HepG2 (cell line): ENCODE measurements around the gene AP1S3. TPM values are rescaled to one million over a fixed set of nuclear protein-coding genes. Genes with fewer than 3 reads are reported as not detected.

ENCODE experiments used
- ATAC-seq: fragments of 200-7000 bp; cut with Tn5 transposase; 3 replicates; pipeline ENCODE4 v1.9.1; 2020; ENCODE audit warnings: mild to moderate bottlenecking, moderate library complexity
- BruUV-seq: library from RNA; stranded (reverse); fragments of 400-500 nt; replicated peaks from 2 replicates; lab custom pipeline; 2021; lab: Mats Ljungman, UMichigan
- CTCF ChIA-PET: fragments of 300-600 bp; formaldehyde crosslinking; extraction: SDS; loops from one replicate; lab custom pipeline; 2021; ENCODE audit warnings: low total read pairs, inconsistent platforms, low intra/inter-chr PET ratio; lab: Yijun Ruan, JAX
- POLR2A ChIA-PET: fragments of 350-600 bp; sonication (Branson Sonifier 250); formaldehyde crosslinking; loops from one replicate; lab custom pipeline; 2020; ENCODE audit warnings: antibody characterized with exemption, inconsistent platforms; lab: Yijun Ruan, JAX
- DNase-seq: peaks from one replicate; pipeline ENCODE4 v3.0.0-alpha.2; 2015; ENCODE audit warnings: low spot score
- FAIRE-seq: peaks from 3 replicates; lab custom pipeline; 2011; peaks lifted over from hg19 to GRCh38; lab: Jason Lieb, UNC
- H2AFZ ChIP-seq: one replicate; pipeline ENCODE4 v1.6.1; 2011; ENCODE audit warnings: low read length, inconsistent platforms
- H3K27ac ChIP-seq: fragments of 300-600 bp; 3 replicates; pipeline ENCODE4 v1.8.0; 2011; ENCODE audit warnings: mixed run types, mild to moderate bottlenecking, mixed read lengths, low read length, inconsistent platforms; ENCODE audit not compliant: insufficient read depth; ENCODE audit errors: extremely low read length
- H3K27me3 ChIP-seq, 2 experiments: fragments of 200-600 bp in 1 of 2; 2 replicates in 1 of 2; 3 replicates in 1 of 2; pipeline versions ENCODE4 v1.6.0 to v1.8.0; 2011; ENCODE audit warnings: low read length in 2 of 2, mild to moderate bottlenecking in 2 of 2, moderate library complexity in 2 of 2, inconsistent platforms in 1 of 2; ENCODE audit not compliant: insufficient read depth in 2 of 2, control insufficient read depth in 1 of 2
- H3K36me3 ChIP-seq, 2 experiments: fragments of 200-600 bp in 1 of 2; replicated peaks in 1 of 2; 2 replicates in 1 of 2; 3 replicates in 1 of 2; pipeline versions ENCODE4 v1.5.1 to v1.8.0; 2011; ENCODE audit warnings: low read length in 2 of 2, inconsistent platforms in 1 of 2; ENCODE audit not compliant: insufficient read depth in 2 of 2, control insufficient read depth in 1 of 2
- H3K4me1 ChIP-seq: 2 replicates; pipeline ENCODE4 v1.5.1; 2012; ENCODE audit warnings: low read length, inconsistent platforms; ENCODE audit not compliant: insufficient read depth
- H3K4me2 ChIP-seq: 2 replicates; pipeline ENCODE4 v1.6.0; 2011; ENCODE audit warnings: low read depth, low read length, inconsistent platforms
- H3K4me3 ChIP-seq, 3 experiments: fragments of 200-600 bp in 1 of 3; sonication (generic), shearing (Covaris generic) in 1 of 3; replicated peaks in 1 of 3; 2 replicates each; pipeline ENCODE4 v1.5.1; 2011 to 2016; ENCODE audit warnings: low read length in 3 of 3, inconsistent platforms in 2 of 3, low read depth in 2 of 3, mild to moderate bottlenecking in 2 of 3, control low read depth in 1 of 3, mixed read lengths in 1 of 3; ENCODE audit not compliant: insufficient read depth in 1 of 3
- H3K79me2 ChIP-seq: one replicate; pipeline ENCODE4 v1.6.1; 2011; ENCODE audit warnings: low read length, inconsistent platforms; ENCODE audit not compliant: insufficient read depth
- H3K9ac ChIP-seq: 2 replicates; pipeline ENCODE4 v1.6.0; 2011; ENCODE audit warnings: mild to moderate bottlenecking, low read depth, low read length, inconsistent platforms; ENCODE audit not compliant: insufficient read depth
- H3K9me3 ChIP-seq: 2 replicates; pipeline ENCODE4 v1.5.1; 2012; ENCODE audit warnings: mild to moderate bottlenecking, low read length
- H4K20me1 ChIP-seq: 2 replicates; pipeline ENCODE4 v1.6.0; 2011; ENCODE audit warnings: inconsistent platforms, mild to moderate bottlenecking, low read length, moderate library complexity; ENCODE audit not compliant: insufficient read depth
- AGO2 ChIP-seq: fragments of 200-400 bp; formaldehyde crosslinking; optimal IDR thresholded peaks from 2 replicates; pipeline ENCODE3; 2017; ENCODE audit warnings: mild to moderate bottlenecking, low read depth, low read length, moderate library complexity
- CTCF ChIP-seq: sonication (generic); formaldehyde crosslinking; IDR thresholded peaks from 2 replicates; pipeline ENCODE4 v1.5.0; 2020; ENCODE audit warnings: mild to moderate bottlenecking, missing genetic modification reagents, moderate library complexity
- GABPA ChIP-seq, 2 experiments: IDR thresholded peaks; 2 replicates each; pipeline ENCODE4 v1.6.1; 2011 to 2016; ENCODE audit warnings: low read depth in 2 of 2, low read length in 1 of 2, missing biosample characterization in 1 of 2, missing genetic modification characterization in 1 of 2
- MAFK ChIP-seq, 2 experiments: IDR thresholded peaks in 1 of 2; conservative IDR thresholded peaks in 1 of 2; 2 replicates each; pipeline ENCODE4 v1.6.1; 2011; ENCODE audit warnings: improper control_type of control experiment in 2 of 2, low read length in 2 of 2
- MIXL1 ChIP-seq: IDR thresholded peaks from 2 replicates; pipeline ENCODE4 v1.6.1; 2016
- RAD21 ChIP-seq: fragments of 450-650 bp; formaldehyde crosslinking; IDR thresholded peaks from 2 replicates; pipeline ENCODE4 v1.5.0; 2020; ENCODE audit warnings: mild to moderate bottlenecking
- SMC3 ChIP-seq: IDR thresholded peaks from 2 replicates; pipeline ENCODE4 v1.6.1; 2011; ENCODE audit warnings: low read length, improper control_type of control experiment
- STAG1 ChIP-seq: sonication (generic); formaldehyde crosslinking; IDR thresholded peaks from 2 replicates; pipeline ENCODE4 v1.4.0; 2020; ENCODE audit warnings: missing genetic modification reagents
- ZFP36L1 ChIP-seq: sonication (generic); formaldehyde crosslinking; IDR thresholded peaks from 2 replicates; pipeline ENCODE4 v1.8.0; 2022; ENCODE audit warnings: mild to moderate bottlenecking, missing genetic modification reagents, moderate library complexity
- ZNF75D ChIP-seq: sonication (generic); formaldehyde crosslinking; IDR thresholded peaks from 2 replicates; pipeline ENCODE4 v1.8.1; 2023; ENCODE audit warnings: missing genetic modification reagents, mild to moderate bottlenecking, borderline replicate concordance
- WGBS: methylation state at CpG from one replicate; pipeline ENCODE4 v1.1.6; 2017; ENCODE audit warnings: low lambda C conversion rate; 5-methylcytosine and 5-hydroxymethylcytosine counted together
- in situ Hi-C: cut with HindIII; loops from 2 replicates; pipeline ENCODE4 v1.10.0; 2017; ENCODE audit warnings: low pct_unique_long_range_greater_than_20kb; ENCODE audit not compliant: extremely low pct_ligation_motif_present
- intact Hi-C: fragments of 100-400 bp; cut with micrococcal nuclease; formaldehyde crosslinking; loops from one replicate; pipeline ENCODE4 v1.10.0; 2022; ENCODE audit not compliant: unreplicated experiment
- polyA plus RNA-seq, 8 experiments: library from polyadenylated mRNA; depleted of rRNA in 3 of 8; stranded (reverse) in 7 of 8; unstranded in 1 of 8; fragments of >200 nt; fragmentation: Illumina TruSeq in 4 of 8; extraction: Trizol in 4 of 8; gene quantifications; 2 replicates each; pipeline versions ENCODE4 v1.2.1 to v1.2.3, GENCODE V29; 2011 to 2016; ENCODE audit warnings: low read depth in 4 of 8, missing spikeins in 1 of 8, mixed read lengths in 1 of 8; ENCODE audit not compliant: insufficient read depth in 1 of 8
- total RNA-seq, 5 experiments: library from RNA; depleted of rRNA; stranded (reverse); fragments of >200 nt; fragmentation: Illumina TruSeq; extraction: Trizol; gene quantifications; 2 replicates each; pipeline ENCODE4 v1.2.3, GENCODE V29; 2016; ENCODE audit warnings: low read depth in 1 of 5

Gene AP1S3
- total and polyA plus RNA-seq, 2 of the 13 experiments (the other 11 are each of a cell fraction or from before 2014, with no cell fraction given) = 3.0 to 16.3 TPM

- Histone ChIP-seq H3K9ac (no peak overlapping the region), H3K9me3 (no peaks in the 10 kb centered on the region), H3K36me3 (no peaks in the 10 kb centered on the region)
- CTCF ChIA-PET = interaction anchor here (0.8 to 2.0 kb wide), 6 partner anchors 18 to 826 kb away, joined by 3 to 22 read pairs (median 6); no protein-coding TSS in a partner anchor
- ATAC-seq = peak; percentile 87
- TF ChIP-seq AGO2 (no peak), ZNF75D (CRISPR knock-in tag) (no peak), MAFK (conservative IDR thresholded peaks at IDR 0.05 in 1 of 2, IDR thresholded peaks at IDR 0.05 in 1 of 2; ENCODE audit: low read length in 2 of 2) (no peak), RAD21 (CRISPR knock-in tag) (peak; percentile 75), CTCF (CRISPR knock-in tag) (peak; percentile 77), ZFP36L1 (CRISPR knock-in tag) (no peak), MIXL1 (CRISPR knock-in tag) (0 out of 2 replicates have a peak, but pooled peaks have one; percentile 29), STAG1 (CRISPR knock-in tag) (peak; percentile 92), GABPA (IDR thresholded peaks at IDR 0.05; ENCODE audit: low read depth, low read length) (no peak), GABPA (CRISPR knock-in tag; IDR thresholded peaks at IDR 0.05; ENCODE audit: low read depth) (no peak), SMC3 (peak; percentile 91)
- TF ChIP-seq, all 625 proteins: peak for 5
- H4K20me1 ChIP-seq = no peaks in the 10 kb centered on the region
- H3K27me3 ChIP-seq = no peaks in the 10 kb centered on the region
- peak; percentile 84 for FAIRE-seq
- in situ Hi-C loops (loop anchor here (10.0 to 25.0 kb wide), 3 partner anchors 103 to 836 kb away; no protein-coding TSS in a partner anchor), intact Hi-C loops (loop anchor here (1.0 to 2.0 kb wide), 5 partner anchors 71 to 827 kb away; no protein-coding TSS in a partner anchor)
- H3K4me1 ChIP-seq = peaks cover 11% of the 10 kb centered on the region; the same call in 1 of the 2 replicates
- POLR2A ChIA-PET = no interaction called here
- peak; percentile 59 for DNase-seq
- no TSS peak for BruUV-seq
- no peak overlapping the region for H3K27ac ChIP-seq
- no peak overlapping the region for H3K4me2 ChIP-seq
- WGBS = 95% methylated on average over 4 of the region's 4 CpGs
- no peaks in the 10 kb centered on the region for H3K79me2 ChIP-seq
- H2AFZ ChIP-seq = no peak overlapping the region
- H3K4me3 ChIP-seq = no peak overlapping the region
Measured at GRCh38 chr2:223797811-223798721, 39.3 kb downstream of the AP1S3 start.
